CD4-positive, alpha-beta T cell treated with Interleukin-1 beta for 1 hour (primary cell): ENCODE measurements around the gene PNLIPRP2.

Source experiments
- DNase-seq, 2 donors: peaks; one replicate each; pipeline ENCODE4 v3.0.0-alpha.2; 2020 to 2022

Gene PNLIPRP2

DNA sequence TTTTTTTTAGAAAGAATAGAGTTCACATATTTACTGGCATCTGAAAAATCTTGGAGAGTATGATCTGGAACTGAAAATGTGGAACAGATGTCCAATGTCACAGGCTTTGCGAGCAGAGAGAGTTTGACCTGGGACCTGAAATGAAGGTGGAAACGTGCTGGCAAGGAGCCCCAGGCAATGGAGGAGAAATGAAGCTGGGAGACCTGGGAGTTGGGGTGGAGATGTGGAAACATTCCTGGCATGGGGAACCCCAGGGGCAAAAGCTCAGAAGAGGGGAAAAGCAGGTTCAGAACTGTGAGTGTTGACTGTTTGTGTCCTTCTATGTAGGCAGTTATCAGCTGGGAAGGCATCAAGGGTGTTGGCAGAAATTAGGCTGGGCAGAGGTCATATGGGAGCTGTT lies 7.3 kb upstream of the PNLIPRP2 start:
- no peak for DNase-seq

DNA sequence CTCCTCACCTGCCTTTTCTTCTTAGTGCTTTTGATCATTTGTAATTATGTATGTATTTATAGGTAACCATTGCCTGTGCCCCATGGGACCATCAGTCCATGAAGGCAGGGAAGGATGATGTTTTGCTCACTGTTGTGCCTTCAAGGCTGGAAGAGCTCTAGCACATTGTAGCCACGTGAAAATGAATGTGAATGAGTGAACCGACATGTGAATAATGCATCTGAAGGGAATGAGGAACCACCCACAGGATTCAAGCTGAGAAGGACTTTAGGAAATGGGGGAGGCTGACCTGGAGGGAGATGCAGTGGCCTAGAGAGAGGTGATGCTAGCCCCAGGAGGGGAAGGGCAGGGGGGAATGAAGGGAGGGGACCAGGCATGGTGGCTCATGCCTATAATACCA lies 6.0 kb upstream of the PNLIPRP2 start:
- DNase-seq: no peak

- DNase-seq: no peak
Measured at GRCh38 chr10:116615199-116615776, 5.5 kb upstream of the PNLIPRP2 start.

- no peak for DNase-seq
Measured at GRCh38 chr10:116621476-116621875, 723 bp downstream of the PNLIPRP2 start.

- DNase-seq: no peak
Measured at GRCh38 chr10:116621934-116622655, 1.3 kb downstream of the PNLIPRP2 start.

DNA sequence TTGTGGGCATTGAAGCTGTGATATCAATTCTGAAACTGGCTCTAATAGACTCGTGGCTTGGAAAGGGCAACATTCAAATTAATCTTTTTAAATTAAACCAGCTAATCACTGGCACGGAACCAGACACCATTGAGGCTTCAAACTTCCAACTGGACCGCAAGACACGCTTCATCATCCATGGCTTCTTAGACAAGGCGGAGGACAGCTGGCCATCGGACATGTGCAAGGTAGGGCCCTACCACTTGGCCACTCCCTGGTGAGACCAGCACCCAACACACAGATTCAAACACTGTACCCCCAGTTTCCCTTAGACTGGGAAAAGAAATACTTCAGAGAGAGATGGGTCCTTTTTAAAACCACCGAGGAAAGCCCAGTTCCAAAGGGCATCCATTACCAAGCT lies 5.1 kb downstream of the PNLIPRP2 start:
- DNase-seq: no peak

- DNase-seq: no peak
Measured at GRCh38 chr10:116626815-116627214, 6.1 kb downstream of the PNLIPRP2 start.

GRCh38 chr10:116627386-116627933 lies 6.7 kb downstream of the PNLIPRP2 start:
- no peak for DNase-seq

- no peak for DNase-seq
Measured at GRCh38 chr10:116629340-116629739, 8.6 kb downstream of the PNLIPRP2 start.

GRCh38 chr10:116630020-116630419 lies 9.3 kb downstream of the PNLIPRP2 start:
- no peak for DNase-seq

DNA sequence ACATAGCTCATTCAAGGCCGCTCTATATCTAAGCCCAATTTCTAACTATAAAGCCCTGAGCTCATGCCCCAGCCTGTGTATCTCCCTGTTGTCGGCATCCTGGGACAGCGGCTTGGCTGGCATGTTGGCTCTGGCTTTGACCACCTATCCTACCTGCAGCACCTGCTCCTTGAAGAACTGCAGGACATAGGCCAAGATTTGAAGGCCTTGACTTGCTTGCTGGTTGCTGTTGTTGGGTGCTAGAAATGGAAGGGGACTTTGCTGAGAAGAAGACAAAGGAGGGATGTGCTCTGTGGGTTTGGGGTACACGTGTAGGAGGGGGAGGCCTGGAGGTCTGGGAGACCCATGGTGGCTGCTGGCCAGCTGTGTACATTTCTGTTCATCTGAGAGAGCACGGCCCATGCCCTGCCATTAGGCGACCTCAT lies 11.1 kb downstream of the PNLIPRP2 start:
- DNase-seq: no peak

GRCh38 chr10:116632596-116633215 lies 12.0 kb downstream of the PNLIPRP2 start:
- no peak for DNase-seq

DNA sequence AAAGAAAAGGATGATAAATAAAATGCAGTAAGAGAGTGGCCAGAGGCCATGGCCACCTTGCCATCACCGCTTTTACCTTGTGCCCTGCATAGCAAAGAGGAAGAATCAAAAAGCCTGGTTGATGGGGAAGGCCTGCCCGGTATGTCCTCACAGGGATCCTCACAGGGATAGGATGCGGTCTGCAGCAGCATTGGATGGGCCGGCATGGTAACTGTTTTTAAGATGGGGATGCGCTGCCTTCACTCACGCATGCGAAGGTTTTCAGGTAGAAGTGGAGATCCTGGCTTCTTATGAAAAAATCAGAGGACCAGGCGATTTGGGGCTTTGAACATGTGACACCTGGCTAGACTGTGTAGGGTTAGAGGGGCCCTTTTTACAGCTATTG lies 12.5 kb downstream of the PNLIPRP2 start:
- DNase-seq: no peak

DNA sequence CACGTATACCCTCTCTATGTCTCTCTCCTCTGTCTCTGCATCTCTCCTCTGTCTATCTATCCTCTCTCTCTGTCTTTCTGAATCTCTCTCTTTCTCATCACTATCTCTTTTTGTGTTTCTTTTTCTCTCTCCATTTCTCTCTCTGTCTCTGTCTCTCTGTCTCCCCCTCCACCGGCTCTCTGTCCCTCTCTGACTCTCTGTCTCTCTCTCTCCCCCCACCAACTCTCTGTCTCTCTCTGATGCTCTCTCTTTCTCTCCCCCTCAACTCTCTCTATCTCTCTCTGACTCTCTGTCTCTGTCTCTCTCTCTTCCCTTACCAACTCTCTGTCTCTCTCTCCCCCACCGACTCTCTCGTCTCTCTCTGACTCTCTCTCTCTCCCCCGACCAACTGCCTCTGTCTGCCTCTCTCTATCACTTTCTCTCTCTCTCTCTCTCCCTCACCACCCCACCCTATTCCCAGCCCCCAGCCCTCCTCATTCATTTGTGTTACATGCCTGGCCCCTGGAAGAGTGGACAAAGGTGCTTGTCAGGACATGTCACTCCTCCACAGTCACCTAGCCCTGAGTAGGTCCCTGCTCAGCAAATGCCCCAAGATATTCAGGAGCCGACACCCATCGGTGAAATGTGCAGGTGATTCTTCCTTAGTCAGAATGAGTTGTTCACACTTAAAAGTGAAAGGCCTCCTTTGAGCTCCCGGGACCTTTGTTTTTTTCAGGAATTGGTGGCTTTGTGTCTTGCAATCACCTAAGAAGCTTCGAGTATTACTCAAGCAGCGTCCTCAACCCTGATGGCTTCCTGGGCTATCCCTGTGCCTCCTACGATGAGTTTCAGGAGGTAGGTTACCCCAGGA lies 13.6 kb downstream of the PNLIPRP2 start:
- DNase-seq: no peak

GRCh38 chr10:116636385-116636784 lies 15.6 kb downstream of the PNLIPRP2 start:
- no peak for DNase-seq

DNA sequence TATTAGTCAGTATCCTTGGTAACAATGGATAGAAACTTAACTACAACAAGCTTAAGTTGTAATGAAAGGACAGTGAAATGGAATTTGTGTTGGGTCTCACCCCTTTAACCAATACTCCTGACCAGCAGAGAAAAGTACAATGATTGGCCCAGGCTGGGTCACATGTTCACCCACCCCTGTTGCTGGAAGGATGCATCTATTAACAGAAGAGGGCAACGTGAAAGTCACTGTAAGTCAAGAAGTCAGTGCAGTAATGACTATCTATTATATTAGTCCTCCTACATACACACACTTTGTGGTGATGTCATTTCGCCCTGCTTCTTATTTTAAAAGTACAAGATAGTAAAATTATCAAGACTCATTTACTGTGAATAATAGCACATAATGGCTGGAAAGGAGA lies 16.2 kb downstream of the PNLIPRP2 start:
- no peak for DNase-seq

GRCh38 chr10:116637830-116638229 lies 17.1 kb downstream of the PNLIPRP2 start:
- DNase-seq: no peak

DNA sequence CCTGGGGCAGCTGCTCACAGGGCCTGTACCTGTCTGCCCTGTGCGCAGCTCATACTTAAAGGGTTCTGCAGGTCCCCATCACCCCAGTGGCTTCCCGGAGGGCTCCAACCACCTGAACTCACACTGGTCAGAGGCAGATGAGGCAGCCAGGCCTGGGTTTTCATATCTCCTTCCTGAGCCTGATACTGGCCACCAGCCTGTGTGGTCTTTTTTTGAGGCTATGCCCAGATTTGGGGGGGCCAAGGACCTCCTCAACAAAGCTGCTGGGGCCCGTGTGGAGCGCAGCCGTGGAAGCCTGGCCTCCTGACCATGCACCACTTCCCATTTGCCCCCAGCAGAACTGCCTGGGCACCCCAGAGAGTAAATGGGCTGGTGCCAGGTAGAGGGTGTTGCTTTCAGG lies 25.7 kb downstream of the PNLIPRP2 start:
- DNase-seq: no peak

- DNase-seq: no peak
Measured at GRCh38 chr10:116648903-116649302, 28.1 kb downstream of the PNLIPRP2 start.

DNA sequence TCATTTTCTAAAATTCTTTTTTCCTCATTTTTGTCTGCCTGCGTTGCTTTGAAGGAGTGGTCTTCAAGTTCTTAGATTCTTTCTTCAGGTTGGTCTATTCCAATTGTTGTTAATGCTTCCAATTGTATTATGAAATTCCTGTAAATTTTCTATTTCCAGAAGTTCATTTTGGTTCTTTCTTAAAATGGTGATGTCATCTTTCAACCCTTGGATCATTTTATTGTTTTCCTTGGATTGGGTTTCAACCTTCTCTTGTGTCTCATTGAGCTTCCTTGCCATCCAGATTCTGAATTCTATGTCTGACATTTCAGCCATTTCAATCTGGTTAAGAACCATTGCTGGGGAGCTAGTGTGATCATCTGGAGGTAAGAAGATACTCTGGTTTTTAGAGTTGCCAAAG lies 33.1 kb downstream of the PNLIPRP2 start:
- DNase-seq: no peak

DNA sequence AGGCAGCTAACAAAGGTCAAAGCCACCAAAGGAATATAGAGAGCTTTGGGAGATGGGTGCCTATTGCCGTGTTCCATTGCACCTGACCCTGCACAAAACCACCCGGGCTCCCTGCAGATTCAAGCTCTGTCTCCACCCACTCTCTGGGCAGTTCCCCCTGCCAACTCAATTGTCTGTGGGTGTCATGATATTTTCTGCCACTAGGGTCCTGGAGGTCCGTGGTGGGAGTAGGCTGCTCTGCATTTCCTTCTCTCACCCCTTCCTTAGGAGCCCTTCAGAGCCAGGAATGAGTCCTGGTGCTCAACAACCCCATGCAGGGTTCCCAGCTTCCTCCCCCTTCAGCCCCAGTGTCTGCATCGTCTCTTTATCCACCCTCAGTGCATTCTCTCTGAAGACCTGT lies 34.1 kb downstream of the PNLIPRP2 start:
- DNase-seq: no peak

- DNase-seq: no peak
Measured at GRCh38 chr10:116655568-116655967, 34.8 kb downstream of the PNLIPRP2 start.

DNA sequence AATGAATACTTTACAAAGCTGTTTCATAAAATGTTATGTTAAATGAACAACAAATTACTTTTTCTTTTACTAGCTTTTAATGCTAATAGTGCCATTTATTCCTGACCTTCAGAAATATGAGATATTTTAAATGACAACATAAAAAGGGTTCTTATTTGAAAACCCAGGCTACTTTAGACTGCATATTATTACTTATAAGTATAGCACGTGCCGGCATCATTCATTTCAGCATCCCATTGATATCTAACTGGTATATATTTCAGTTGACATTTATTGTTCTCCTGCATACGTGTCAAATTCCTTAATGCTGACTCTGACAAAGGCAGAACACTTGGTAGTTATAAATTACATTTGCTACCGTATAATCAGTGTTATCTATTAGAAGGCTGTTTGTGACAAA lies 35.3 kb downstream of the PNLIPRP2 start:
- no peak for DNase-seq
